T1000 (cell line): Measurements from ENCODE around the gene OR13C9.
"Not testable (repeated sequence)": the region's sequence is repeated elsewhere in the genome, so short reads cannot be mapped to it uniquely, and the experiment has no call there.

ENCODE experiments used
- DNase-seq: peaks from one replicate; lab custom pipeline; 2025; ENCODE audit warnings: mixed read lengths; lab: John Stamatoyannopoulos, UW

The OR13C9 gene

GRCh38 chr9:104618104-104618503 lies at the start of gene OR13C9:
TSS of gene OR13C9 (minus strand) at chr9:104618204. CDS start at chr9:104618204, 0 bp downstream.
- no peak for DNase-seq

- DNase-seq = no peak
Observed at GRCh38 chr9:104658496-104659195, 40.6 kb upstream of the OR13C9 start.

GRCh38 chr9:104635456-104635855 lies 17.5 kb upstream of the OR13C9 start:
- no peak for DNase-seq

GRCh38 chr9:104633976-104634520 lies 16.0 kb upstream of the OR13C9 start:
- DNase-seq = no peak

- not testable (repeated sequence) for DNase-seq
Observed at GRCh38 chr9:104625964-104626363, 8.0 kb upstream of the OR13C9 start.

GRCh38 chr9:104617418-104617817 lies 586 bp downstream of the OR13C9 start:
- no peak for DNase-seq

- no peak for DNase-seq
Observed at GRCh38 chr9:104611213-104611612, 6.8 kb downstream of the OR13C9 start.

- no peak for DNase-seq
Observed at GRCh38 chr9:104608336-104608735, 9.7 kb downstream of the OR13C9 start.

- DNase-seq = no peak
Observed at GRCh38 chr9:104606152-104606551, 11.9 kb downstream of the OR13C9 start.

GRCh38 chr9:104605527-104605926 lies 12.5 kb downstream of the OR13C9 start, which contains the start of gene OR13C2:
TSS of gene OR13C2 (minus strand) at chr9:104605627. CDS start at chr9:104605627, 0 bp downstream.
- not testable (repeated sequence) for DNase-seq

GRCh38 chr9:104604801-104605200 lies 13.2 kb downstream of the OR13C9 start:
- no peak for DNase-seq

GRCh38 chr9:104599313-104599712 lies 18.7 kb downstream of the OR13C9 start, which contains the start of gene OR13C5:
TSS of gene OR13C5 (minus strand) at chr9:104599413. CDS start at chr9:104599413, 0 bp downstream.
- not testable (repeated sequence) for DNase-seq

GRCh38 chr9:104598749-104599148 lies 19.3 kb downstream of the OR13C9 start:
- DNase-seq = not testable (repeated sequence)

- DNase-seq = no peak
Observed at GRCh38 chr9:104589626-104590025, 28.4 kb downstream of the OR13C9 start.

- DNase-seq = no peak
Observed at GRCh38 chr9:104586496-104587180, 31.4 kb downstream of the OR13C9 start.

GRCh38 chr9:104580562-104580961 lies 37.4 kb downstream of the OR13C9 start:
- DNase-seq = no peak

GRCh38 chr9:104577263-104577662 lies 40.7 kb downstream of the OR13C9 start:
- DNase-seq = no peak

- DNase-seq = no peak
Observed at GRCh38 chr9:104575456-104575855, 42.5 kb downstream of the OR13C9 start.

GRCh38 chr9:104572612-104573011 lies 45.4 kb downstream of the OR13C9 start:
- DNase-seq = no peak

GRCh38 chr9:104568868-104569267 lies 49.1 kb downstream of the OR13C9 start, which contains the start of gene OR13C8:
TSS of gene OR13C8 (plus strand) at chr9:104569168. CDS start at chr9:104569168, 0 bp downstream.
- no peak for DNase-seq
